ENCODE data around the gene TFIP11. TPM values are rescaled to one million over a fixed set of nuclear protein-coding genes. Genes with fewer than 3 reads are reported as not detected.

The TFIP11 gene
- total and polyA plus RNA-seq, 9 of the 15 experiments (the other 6 are each of a cell fraction or from before 2014, with no cell fraction given) = 11.5 to 38.1 (median 25.2) TPM

GRCh38 chr22:26534171-26534855, 22.0 kb upstream of the TFIP11 start:
- peaks cover 92% of the 10 kb centered on the region for H3K36me3 ChIP-seq (ENCODE audit: control insufficient read depth, insufficient read depth, low read length)
- in situ Hi-C loops (cut with MboI) (no loop called here), intact Hi-C loops (cut with micrococcal nuclease) (no loop called here)
- no peak for DNase-seq (ENCODE audit: extremely low read depth in 1 of 4, low spot score in 3 of 4)
- H2AFZ ChIP-seq (ENCODE audit: low read depth, low read length) = no peak overlapping the region
- no peak for FAIRE-seq
- no peaks in the 10 kb centered on the region; a peak in 1 of 5 replicates for H3K4me1 ChIP-seq (replicated peaks in 1 of 2; ENCODE audit: control insufficient read depth in 2 of 2, insufficient read depth in 2 of 2, low read length in 2 of 2)
- H3K9me1 ChIP-seq (ENCODE audit: control insufficient read depth, insufficient read depth, low read length) = no peaks in the 10 kb centered on the region
- no peak overlapping the region for H3K4me2 ChIP-seq (ENCODE audit: insufficient read depth, low read length)
- POLR2A ChIA-PET = interaction anchor here (0.8 kb wide), 1 partner anchor 18 kb away, joined by 3 read pairs; no protein-coding TSS in a partner anchor
- peaks cover 25% of the 10 kb centered on the region for H3K79me2 ChIP-seq (ENCODE audit: control insufficient read depth, insufficient read depth, low read length)
- CTCF ChIA-PET (ENCODE audit: low intra/inter-chr PET ratio) = no interaction called here
- no TSS peak for BruUV-seq (replicated peaks)
- TF ChIP-seq NONO (IDR thresholded peaks at IDR 0.05; ENCODE audit: low read depth in 2 of 2, low read length in 1 of 2) = no peak
- TF ChIP-seq CCAR2 (IDR thresholded peaks at IDR 0.05; ENCODE audit: low read depth, low read length) = no peak
- TF ChIP-seq ZFX (CRISPR knock-in tag; IDR thresholded peaks at IDR 0.05) = no peak
- H3K9me3 ChIP-seq (replicated peaks; ENCODE audit: control insufficient read depth, insufficient read depth, low read depth, low read length) = no peaks in the 10 kb centered on the region
- no peak overlapping the region for H3K27ac ChIP-seq (ENCODE audit: extremely low read depth, low read depth, low read length)
- no peak for ATAC-seq
- H4K20me1 ChIP-seq (replicated peaks; ENCODE audit: control insufficient read depth, insufficient read depth, low read length) = no peaks in the 10 kb centered on the region
- no peak overlapping the region for H3K4me3 ChIP-seq
- H3K9ac ChIP-seq (ENCODE audit: insufficient read depth in 1 of 2, low read depth in 2 of 2, low read length in 2 of 2) = no peak overlapping the region
- 90% methylated on average over 7 of the region's 7 CpGs for WGBS (ENCODE audit: insufficient coverage, low coverage, missing lambda C conversion rate)
- no peaks in the 10 kb centered on the region for H3K27me3 ChIP-seq (ENCODE audit: control insufficient read depth in 2 of 2, insufficient read depth in 2 of 2, low read length in 2 of 2)

GRCh38 chr22:26529345-26529744, 17.1 kb upstream of the TFIP11 start:
- FAIRE-seq (no peak), DNase-seq (ENCODE audit: extremely low read depth in 1 of 4, low spot score in 3 of 4) (no peak), ATAC-seq (no peak)
- Histone ChIP-seq H3K4me1 (replicated peaks in 1 of 2; ENCODE audit: control insufficient read depth in 2 of 2, insufficient read depth in 2 of 2, low read length in 2 of 2) (no peaks in the 10 kb centered on the region; a peak in 1 of 5 replicates), H3K27ac (ENCODE audit: extremely low read depth, low read depth, low read length) (no peak overlapping the region), H3K79me2 (ENCODE audit: control insufficient read depth, insufficient read depth, low read length) (no peaks in the 10 kb centered on the region; the same call in 2 of the 3 replicates), H3K9me1 (ENCODE audit: control insufficient read depth, insufficient read depth, low read length) (no peaks in the 10 kb centered on the region), H2AFZ (ENCODE audit: low read depth, low read length) (no peak overlapping the region), H3K4me2 (ENCODE audit: insufficient read depth, low read length) (no peak overlapping the region), H3K9me3 (replicated peaks; ENCODE audit: control insufficient read depth, insufficient read depth, low read depth, low read length) (no peaks in the 10 kb centered on the region), H3K36me3 (ENCODE audit: control insufficient read depth, insufficient read depth, low read length) (peaks cover 95% of the 10 kb centered on the region), H3K9ac (ENCODE audit: insufficient read depth in 1 of 2, low read depth in 2 of 2, low read length in 2 of 2) (no peak overlapping the region), H3K4me3 (no peak overlapping the region), H3K27me3 (ENCODE audit: control insufficient read depth in 2 of 2, insufficient read depth in 2 of 2, low read length in 2 of 2) (no peaks in the 10 kb centered on the region), H4K20me1 (replicated peaks; ENCODE audit: control insufficient read depth, insufficient read depth, low read length) (no peaks in the 10 kb centered on the region)
- intact Hi-C loops (cut with micrococcal nuclease) = no loop called here
- TF ChIP-seq ARNT (IDR thresholded peaks at IDR 0.05) (no peak), ZNF316 (IDR thresholded peaks at IDR 0.05) (no peak), HDAC6 (IDR thresholded peaks at IDR 0.05; ENCODE audit: low read depth, low read length) (no peak), PCBP1 (IDR thresholded peaks at IDR 0.05; ENCODE audit: low read depth, low read length, poor library complexity, severe bottlenecking) (no peak), CEBPB (tag; IDR thresholded peaks at IDR 0.05) (peak; percentile 16; the same call in 1 of the 2 replicates), CEBPG (CRISPR knock-in tag; IDR thresholded peaks at IDR 0.05) (no peak), CEBPG (tag; conservative IDR thresholded peaks at IDR 0.05 in 1 of 2, IDR thresholded peaks at IDR 0.05 in 1 of 2) (peak; percentile 34 to 40; a peak in 1 of 4 replicates), MBD1 (CRISPR knock-in tag; IDR thresholded peaks at IDR 0.05) (no peak), ZBTB1 (CRISPR knock-in tag; IDR thresholded peaks at IDR 0.05; ENCODE audit: borderline replicate concordance, low read depth) (no peak)
- POLR2A ChIA-PET = interaction anchor here (1.1 kb wide), 1 partner anchor 11 kb away, joined by 4 read pairs; no protein-coding TSS in a partner anchor
- BruUV-seq (replicated peaks) = no TSS peak
- WGBS (ENCODE audit: insufficient coverage, low coverage, missing lambda C conversion rate) = 100% methylated on average over 2 of the region's 2 CpGs
- CTCF ChIA-PET (ENCODE audit: low intra/inter-chr PET ratio) = no interaction called here
- in situ Hi-C loops (cut with MboI) = no loop called here
